AG04450 (cell line): ENCODE data around the gene NFX1. TPM values are rescaled to one million over a fixed set of nuclear protein-coding genes. Genes with fewer than 3 reads are reported as not detected.

Experiments
- CTCF ChIA-PET: fragments of 300-600, 350-600 bp; formaldehyde crosslinking; extraction: SDS; loops from one replicate; lab custom pipeline; 2022; ENCODE audit warnings: antibody characterized with exemption, inconsistent platforms; lab: Charles Lee
- POLR2A ChIA-PET: fragments of 350-600 bp; formaldehyde crosslinking; extraction: SDS; loops from one replicate; lab custom pipeline; 2021; ENCODE audit warnings: antibody characterized with exemption, inconsistent platforms; lab: Yijun Ruan, JAX
- DNase-seq: peaks from one replicate; pipeline ENCODE4 v3.0.0-alpha.2; 2011; ENCODE audit warnings: low read depth, low spot score
- H3K27ac ChIP-seq: one replicate; pipeline ENCODE4 v1.5.1; 2012; ENCODE audit warnings: low read depth, low read length, control low read depth
- H3K27me3 ChIP-seq: one replicate; pipeline ENCODE4 v1.6.0; 2012; ENCODE audit warnings: low read length; ENCODE audit not compliant: control insufficient read depth, insufficient read depth
- H3K4me3 ChIP-seq: 2 replicates; pipeline ENCODE4 v1.5.1; 2011; ENCODE audit warnings: mild to moderate bottlenecking, low read depth, low read length, control low read depth
- H3K9me3 ChIP-seq: 2 replicates; pipeline ENCODE4 v1.5.1; 2012; ENCODE audit warnings: low read length; ENCODE audit not compliant: control insufficient read depth, insufficient read depth
- polyA plus RNA-seq: library from polyadenylated mRNA; depleted of rRNA; stranded (reverse); fragments of >200 nt; gene quantifications from 2 replicates; pipeline ENCODE4 v1.2.3, GENCODE V29; 2011
- TF ChIP-seq, protein P1 (sequence below): IDR thresholded peaks from 2 replicates; pipeline ENCODE4 v1.5.1; 2011; ENCODE audit warnings: low read depth, low read length, control low read depth, inconsistent platforms

NFX1 gene
- polyA plus RNA-seq, 1 experiment: 39.2 TPM

DNA sequence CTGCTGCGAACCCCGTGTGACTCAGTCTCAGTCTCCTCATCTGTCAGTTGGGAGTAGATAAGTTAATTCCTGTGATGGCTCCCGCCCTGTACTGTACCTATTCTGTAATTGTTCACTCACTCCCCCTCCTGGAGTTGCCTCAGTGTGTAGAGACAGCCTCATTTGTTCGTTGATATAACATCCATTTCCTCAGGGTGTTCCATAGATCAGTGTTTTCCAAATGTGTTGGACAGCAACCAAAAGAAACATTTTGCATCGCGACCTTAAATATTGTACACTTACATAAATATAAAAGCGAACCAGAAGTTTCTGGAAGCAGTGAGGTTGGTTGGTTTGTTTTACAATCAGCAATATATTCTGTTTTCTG, 698 bp downstream of the NFX1 start:
- POLR2A ChIA-PET: interaction anchor here (0.6 to 2.1 kb wide), 9 partner anchors 12 to 266 kb away, joined by 3 to 37 read pairs (median 4); partner anchors contain the start of genes B4GALT1 and DNAJA1
- Histone ChIP-seq H3K27ac (peak overlapping the region; percentile 100), H3K9me3 (peaks cover 4% of the 10 kb centered on the region; the same call in 1 of the 2 replicates), H3K4me3 (peak overlapping the region; percentile 97), H3K27me3 (no peaks in the 10 kb centered on the region)
- CTCF ChIA-PET: interaction anchor here (0.9 to 1.3 kb wide), 2 partner anchors 162 to 175 kb away, joined by 4 to 5 read pairs; no protein-coding TSS in a partner anchor
- TF ChIP-seq, protein P1, sequence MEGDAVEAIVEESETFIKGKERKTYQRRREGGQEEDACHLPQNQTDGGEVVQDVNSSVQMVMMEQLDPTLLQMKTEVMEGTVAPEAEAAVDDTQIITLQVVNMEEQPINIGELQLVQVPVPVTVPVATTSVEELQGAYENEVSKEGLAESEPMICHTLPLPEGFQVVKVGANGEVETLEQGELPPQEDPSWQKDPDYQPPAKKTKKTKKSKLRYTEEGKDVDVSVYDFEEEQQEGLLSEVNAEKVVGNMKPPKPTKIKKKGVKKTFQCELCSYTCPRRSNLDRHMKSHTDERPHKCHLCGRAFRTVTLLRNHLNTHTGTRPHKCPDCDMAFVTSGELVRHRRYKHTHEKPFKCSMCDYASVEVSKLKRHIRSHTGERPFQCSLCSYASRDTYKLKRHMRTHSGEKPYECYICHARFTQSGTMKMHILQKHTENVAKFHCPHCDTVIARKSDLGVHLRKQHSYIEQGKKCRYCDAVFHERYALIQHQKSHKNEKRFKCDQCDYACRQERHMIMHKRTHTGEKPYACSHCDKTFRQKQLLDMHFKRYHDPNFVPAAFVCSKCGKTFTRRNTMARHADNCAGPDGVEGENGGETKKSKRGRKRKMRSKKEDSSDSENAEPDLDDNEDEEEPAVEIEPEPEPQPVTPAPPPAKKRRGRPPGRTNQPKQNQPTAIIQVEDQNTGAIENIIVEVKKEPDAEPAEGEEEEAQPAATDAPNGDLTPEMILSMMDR: no peak
- DNase-seq: no peak

DNA sequence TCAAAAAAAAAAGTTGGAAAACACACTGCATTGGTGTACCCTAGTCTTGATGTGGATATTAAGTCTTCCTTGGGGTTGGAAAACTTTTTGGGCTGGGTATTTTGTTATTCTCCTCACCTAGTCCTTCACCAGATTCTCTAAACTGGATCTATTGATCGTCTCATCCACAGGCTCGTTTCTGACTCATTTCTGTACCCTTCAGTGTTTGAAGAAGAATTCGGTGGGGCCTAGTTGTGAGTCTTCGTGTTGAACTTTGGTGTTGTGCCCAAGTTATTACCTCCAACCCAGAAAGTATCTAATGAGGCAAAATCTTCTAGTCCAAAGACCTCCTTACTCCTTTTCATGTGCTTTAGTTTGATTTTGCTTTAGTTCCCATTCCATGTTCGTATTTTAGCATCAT, 1.6 kb downstream of the NFX1 start:
- H3K27me3 ChIP-seq: no peaks in the 10 kb centered on the region
- no peak overlapping the region for H3K4me3 ChIP-seq
- peaks cover 4% of the 10 kb centered on the region; the same call in 1 of the 2 replicates for H3K9me3 ChIP-seq
- TF ChIP-seq, protein P1: no peak
- ChIA-PET POLR2A (no interaction called here), CTCF (interaction anchor here (0.9 to 1.3 kb wide), 2 partner anchors 161 to 175 kb away, joined by 4 to 5 read pairs; no protein-coding TSS in a partner anchor)
- no peak overlapping the region for H3K27ac ChIP-seq
- DNase-seq: no peak

DNA sequence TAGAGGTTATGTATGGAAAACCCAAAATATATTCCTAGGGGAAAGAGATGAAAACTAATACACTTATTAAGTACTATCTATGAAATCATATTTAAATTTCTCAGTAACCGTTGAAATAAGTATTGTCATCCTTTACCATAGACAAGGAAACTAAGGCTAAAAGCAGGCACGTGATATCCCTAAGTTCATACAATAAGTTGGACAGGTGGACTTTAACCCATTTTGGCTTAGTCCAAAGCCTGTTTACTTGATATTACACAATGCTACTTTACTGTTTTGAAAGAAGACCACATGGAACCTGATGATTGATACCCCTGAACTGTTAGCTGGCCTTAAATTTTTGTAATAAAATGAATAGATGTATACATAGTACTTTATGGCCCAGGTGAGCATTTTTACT, 3.5 kb downstream of the NFX1 start:
- no peaks in the 10 kb centered on the region for H3K27me3 ChIP-seq
- TF ChIP-seq, protein P1: no peak
- CTCF ChIA-PET: no interaction called here

DNA sequence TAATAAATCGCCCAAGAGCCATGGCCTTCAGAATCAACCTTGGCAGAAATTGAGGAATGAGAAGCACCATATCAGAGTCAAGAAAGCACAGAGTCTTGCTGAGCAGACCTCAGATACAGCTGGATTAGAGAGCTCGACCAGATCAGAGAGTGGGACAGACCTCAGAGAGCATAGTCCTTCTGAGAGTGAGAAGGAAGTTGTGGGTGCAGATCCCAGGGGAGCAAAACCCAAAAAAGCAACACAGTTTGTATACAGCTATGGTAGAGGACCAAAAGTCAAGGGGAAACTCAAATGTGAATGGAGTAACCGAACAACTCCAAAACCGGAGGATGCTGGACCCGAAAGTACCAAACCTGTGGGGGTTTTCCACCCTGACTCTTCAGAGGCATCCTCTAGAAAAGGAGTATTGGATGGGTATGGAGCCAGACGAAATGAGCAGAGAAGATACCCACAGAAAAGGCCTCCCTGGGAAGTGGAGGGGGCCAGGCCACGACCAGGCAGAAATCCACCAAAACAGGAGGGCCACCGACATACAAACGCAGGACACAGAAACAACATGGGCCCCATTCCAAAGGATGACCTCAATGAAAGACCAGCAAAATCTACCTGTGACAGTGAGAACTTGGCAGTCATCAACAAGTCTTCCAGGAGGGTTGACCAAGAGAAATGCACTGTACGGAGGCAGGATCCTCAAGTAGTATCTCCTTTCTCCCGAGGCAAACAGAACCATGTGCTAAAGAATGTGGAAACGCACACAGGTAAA, 4.5 kb downstream of the NFX1 start:
- DNase-seq: no peak
- Histone ChIP-seq H3K27ac (no peak overlapping the region), H3K4me3 (no peak overlapping the region), H3K9me3 (peaks cover 4% of the 10 kb centered on the region; the same call in 1 of the 2 replicates), H3K27me3 (no peaks in the 10 kb centered on the region)
- TF ChIP-seq, protein P1: no peak
- POLR2A ChIA-PET: no interaction called here
- CTCF ChIA-PET: no interaction called here

More for the DNA sequence above, 3.5 kb downstream of the NFX1 start:
- Histone ChIP-seq H3K9me3 (peaks cover 4% of the 10 kb centered on the region; the same call in 1 of the 2 replicates), H3K27ac (no peak overlapping the region), H3K4me3 (no peak overlapping the region)
- DNase-seq: no peak
- POLR2A ChIA-PET: interaction anchor here (0.6 kb wide), 1 partner anchor 9 kb away, joined by 6 read pairs; no protein-coding TSS in a partner anchor

GRCh38 chr9:33295571-33295970, 5.3 kb downstream of the NFX1 start:
- POLR2A ChIA-PET: interaction anchor here (0.6 kb wide), 1 partner anchor 29 kb away, joined by 3 read pairs; no protein-coding TSS in a partner anchor
- CTCF ChIA-PET: interaction anchor here (0.7 to 2.1 kb wide), 2 partner anchors 10 to 158 kb away, joined by 4 to 10 read pairs; no protein-coding TSS in a partner anchor
- H3K27me3 ChIP-seq: no peaks in the 10 kb centered on the region
- no peak overlapping the region for H3K27ac ChIP-seq
- no peak for DNase-seq
- no peak overlapping the region for H3K4me3 ChIP-seq
- TF ChIP-seq, protein P1: no peak
- peaks cover 3% of the 10 kb centered on the region; the same call in 1 of the 2 replicates for H3K9me3 ChIP-seq
